Mesothelial cell of epicardium (in vitro differentiated cells): ENCODE results near the gene GABARAPL1. TPM values are rescaled to one million over a fixed set of nuclear protein-coding genes. Genes with fewer than 3 reads are reported as not detected.
A peak's percentile ranks its signal among the peaks of the same experiment; 100 is the strongest.

ENCODE experiments used
- DNase-seq, 2 experiments: peaks; one replicate each; pipeline ENCODE4 v3.0.0; 2021; ENCODE audit warnings: low spot score in 2 of 2; ENCODE audit not compliant: unreplicated experiment in 2 of 2
- H3K27ac Mint-ChIP-seq: 2 replicates; pipeline ENCODE4 v1.8.0; 2021; ENCODE audit warnings: mixed read lengths
- H3K27me3 Mint-ChIP-seq: 2 replicates; pipeline ENCODE4 v1.8.0; 2021; ENCODE audit warnings: low read depth, mixed read lengths
- H3K36me3 Mint-ChIP-seq: 2 replicates; pipeline ENCODE4 v1.8.0; 2021; ENCODE audit warnings: mixed read lengths
- H3K4me1 Mint-ChIP-seq: 2 replicates; pipeline ENCODE4 v1.8.0; 2021; ENCODE audit warnings: mixed read lengths
- H3K4me3 Mint-ChIP-seq: 2 replicates; pipeline ENCODE4 v1.8.0; 2021; ENCODE audit warnings: mild to moderate bottlenecking, moderate library complexity, mixed read lengths
- H3K9me3 Mint-ChIP-seq: 2 replicates; pipeline ENCODE4 v1.8.0; 2021; ENCODE audit warnings: mixed read lengths
- CTCF ChIP-seq: fragments of 200-600 bp; sonication (generic); IDR thresholded peaks from one replicate; pipeline ENCODE4 v1.5.0; 2021; ENCODE audit warnings: antibody characterized with exemption; ENCODE audit not compliant: unreplicated experiment
- total RNA-seq: library from RNA; stranded (reverse); gene quantifications from 3 replicates; pipeline ENCODE4 v1.2.1, GENCODE V29; 2021

Gene GABARAPL1
- total RNA-seq, 1 donor from 2014 or later, result 100 TPM

GRCh38 chr12:10234562-10234961 is 21.9 kb downstream of the GABARAPL1 start:
- Mint-ChIP-seq H3K36me3 (peaks cover 14% of the 10 kb centered on the region), H3K27me3 (no peaks in the 10 kb centered on the region), H3K9me3 (peaks cover 16% of the 10 kb centered on the region)

DNA sequence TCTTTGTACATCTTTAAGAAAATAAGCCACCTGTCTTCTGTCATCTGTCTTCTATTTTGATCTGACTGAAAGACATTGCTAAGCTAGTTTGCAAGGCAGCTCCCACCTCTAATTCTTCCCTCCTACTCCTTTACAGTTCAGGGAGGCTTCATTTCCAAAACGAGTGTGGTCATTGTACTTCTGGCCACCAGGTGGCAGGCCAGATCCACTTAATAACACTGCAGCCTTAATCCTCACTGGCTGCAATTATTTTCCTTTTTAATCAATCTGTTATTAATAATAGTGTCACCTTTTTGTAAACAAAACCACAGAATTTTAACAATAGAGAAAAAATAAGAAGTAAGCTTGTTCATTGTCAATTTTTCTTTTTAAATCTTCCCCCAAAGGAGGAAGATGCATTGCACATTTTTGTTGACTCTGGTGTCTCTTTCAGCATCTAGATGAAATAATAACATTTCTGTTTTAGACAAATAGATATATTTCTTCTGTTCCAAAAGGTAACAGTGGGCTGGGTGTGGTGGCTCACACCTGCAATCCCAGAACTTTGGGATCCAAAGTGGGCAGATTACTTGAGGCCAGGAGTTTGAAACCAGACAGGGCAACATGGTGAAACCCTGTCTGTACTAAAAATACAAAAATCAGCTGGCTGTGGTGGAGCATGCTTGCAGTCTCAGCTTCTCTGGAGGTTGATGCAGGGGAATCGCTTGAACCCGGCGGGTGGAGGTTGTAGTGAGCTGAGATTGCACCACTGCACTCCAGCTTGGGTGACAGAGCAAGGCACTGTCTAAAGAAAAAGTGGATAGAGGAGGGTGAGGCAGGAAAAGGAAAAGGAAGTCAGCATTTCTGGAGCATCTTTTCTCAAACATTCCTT is 23.3 kb downstream of the GABARAPL1 start:
- no peak overlapping the region for H3K4me3 Mint-ChIP-seq
- H3K4me1 Mint-ChIP-seq, result peaks cover 1% of the 10 kb centered on the region
- peak; percentile 94 for TF ChIP-seq CTCF
- H3K36me3 Mint-ChIP-seq, result peaks cover 14% of the 10 kb centered on the region
- no peak overlapping the region for H3K27ac Mint-ChIP-seq
- H3K9me3 Mint-ChIP-seq, result peaks cover 16% of the 10 kb centered on the region
- no peaks in the 10 kb centered on the region for H3K27me3 Mint-ChIP-seq
- DNase-seq, result no peak

More at GRCh38 chr12:10234562-10234961, 21.9 kb downstream of the GABARAPL1 start:
- H3K4me3 Mint-ChIP-seq, result no peak overlapping the region
- H3K4me1 Mint-ChIP-seq, result peaks cover 1% of the 10 kb centered on the region
- DNase-seq, result no peak
- H3K27ac Mint-ChIP-seq, result no peak overlapping the region
- no peak for TF ChIP-seq CTCF

GRCh38 chr12:10236720-10237119 is 24.0 kb downstream of the GABARAPL1 start:
- H3K4me3 Mint-ChIP-seq, result no peak overlapping the region
- H3K27me3 Mint-ChIP-seq, result no peaks in the 10 kb centered on the region
- no peak for DNase-seq
- no peak overlapping the region for H3K27ac Mint-ChIP-seq
- TF ChIP-seq CTCF, result no peak
- peaks cover 14% of the 10 kb centered on the region for H3K36me3 Mint-ChIP-seq
- H3K9me3 Mint-ChIP-seq, result peaks cover 16% of the 10 kb centered on the region
- H3K4me1 Mint-ChIP-seq, result peaks cover 1% of the 10 kb centered on the region

- Mint-ChIP-seq H3K36me3 (peaks cover 12% of the 10 kb centered on the region), H3K4me3 (no peak overlapping the region), H3K27ac (no peak overlapping the region), H3K9me3 (peaks cover 15% of the 10 kb centered on the region), H3K4me1 (peaks cover 1% of the 10 kb centered on the region), H3K27me3 (no peaks in the 10 kb centered on the region)
- no peak for TF ChIP-seq CTCF
- DNase-seq, result no peak
Measured at GRCh38 chr12:10238526-10238925, 25.8 kb downstream of the GABARAPL1 start.

GRCh38 chr12:10241290-10241689 is 28.6 kb downstream of the GABARAPL1 start:
- Mint-ChIP-seq H3K27me3 (no peaks in the 10 kb centered on the region), H3K27ac (no peak overlapping the region), H3K4me1 (peaks cover 1% of the 10 kb centered on the region), H3K4me3 (no peak overlapping the region), H3K9me3 (no peaks in the 10 kb centered on the region), H3K36me3 (no peaks in the 10 kb centered on the region)
- no peak for TF ChIP-seq CTCF
- no peak for DNase-seq
